ENCODE measurements around the gene ID3.

ID3 gene, protein sequence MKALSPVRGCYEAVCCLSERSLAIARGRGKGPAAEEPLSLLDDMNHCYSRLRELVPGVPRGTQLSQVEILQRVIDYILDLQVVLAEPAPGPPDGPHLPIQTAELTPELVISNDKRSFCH

DNA sequence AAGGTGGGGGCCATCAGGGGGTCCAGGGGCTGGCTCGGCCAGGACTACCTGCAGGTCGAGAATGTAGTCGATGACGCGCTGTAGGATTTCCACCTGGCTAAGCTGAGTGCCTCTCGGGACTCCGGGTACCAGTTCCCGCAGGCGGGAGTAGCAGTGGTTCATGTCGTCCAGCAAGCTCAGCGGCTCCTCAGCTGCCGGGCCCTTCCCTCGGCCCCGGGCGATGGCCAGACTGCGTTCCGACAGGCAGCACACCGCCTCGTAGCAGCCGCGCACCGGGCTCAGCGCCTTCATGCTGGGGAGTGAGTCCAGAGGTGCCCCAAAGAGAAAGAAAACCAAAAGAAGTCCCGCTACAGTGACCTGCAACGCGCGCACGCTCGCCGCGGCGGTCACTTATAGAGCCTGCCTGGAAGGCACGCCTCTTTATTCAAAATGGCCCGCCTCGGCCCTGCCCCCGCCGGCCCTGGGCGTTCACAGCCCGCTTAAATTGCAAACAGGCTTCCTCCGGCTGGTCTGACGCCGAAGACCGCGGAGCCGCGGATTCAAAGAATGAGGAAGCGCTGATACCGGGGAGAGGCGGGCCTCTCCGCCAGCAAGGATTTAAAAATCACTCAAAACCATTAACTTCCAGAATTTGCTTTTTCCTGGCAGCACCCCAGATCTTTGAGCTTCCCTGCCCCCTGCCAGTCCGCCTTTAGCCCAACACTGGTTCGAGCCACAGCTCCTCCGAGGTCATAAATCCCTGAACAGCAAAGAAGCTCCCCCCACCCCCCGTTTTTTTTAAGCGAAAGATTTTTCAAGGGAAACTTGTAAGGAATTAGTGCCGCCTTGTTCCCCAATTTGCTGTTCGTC lies at the start of gene ID3:
Gene ID3, minus strand, starts transcription at position 366 of the 849 bp plus-strand sequence. Its CDS starts 75 bp downstream, at position 291.
- peak; percentile 68 to 90 (median 80) for DNase-seq

DNA sequence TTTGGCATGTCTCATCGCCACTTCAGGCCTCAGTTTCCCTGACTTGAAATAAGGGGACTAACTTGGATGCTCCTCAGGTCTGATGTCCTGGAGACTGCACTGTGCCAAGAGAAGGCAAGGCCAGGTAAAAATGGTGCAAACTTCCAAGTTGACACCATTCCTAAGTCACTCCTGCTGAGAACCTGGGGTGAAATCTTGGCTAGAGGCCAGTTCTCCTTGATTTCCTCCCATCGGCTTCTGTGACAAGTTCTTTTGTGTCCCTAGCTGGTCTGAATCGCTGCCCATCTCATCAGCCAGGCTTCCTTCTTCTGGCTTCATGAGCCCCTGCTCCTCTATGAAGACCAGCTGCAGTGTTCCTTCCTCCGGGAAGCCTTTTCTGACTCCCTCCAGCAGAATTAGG lies 48.6 kb upstream of the ID3 start:
- no peak for DNase-seq

DNA sequence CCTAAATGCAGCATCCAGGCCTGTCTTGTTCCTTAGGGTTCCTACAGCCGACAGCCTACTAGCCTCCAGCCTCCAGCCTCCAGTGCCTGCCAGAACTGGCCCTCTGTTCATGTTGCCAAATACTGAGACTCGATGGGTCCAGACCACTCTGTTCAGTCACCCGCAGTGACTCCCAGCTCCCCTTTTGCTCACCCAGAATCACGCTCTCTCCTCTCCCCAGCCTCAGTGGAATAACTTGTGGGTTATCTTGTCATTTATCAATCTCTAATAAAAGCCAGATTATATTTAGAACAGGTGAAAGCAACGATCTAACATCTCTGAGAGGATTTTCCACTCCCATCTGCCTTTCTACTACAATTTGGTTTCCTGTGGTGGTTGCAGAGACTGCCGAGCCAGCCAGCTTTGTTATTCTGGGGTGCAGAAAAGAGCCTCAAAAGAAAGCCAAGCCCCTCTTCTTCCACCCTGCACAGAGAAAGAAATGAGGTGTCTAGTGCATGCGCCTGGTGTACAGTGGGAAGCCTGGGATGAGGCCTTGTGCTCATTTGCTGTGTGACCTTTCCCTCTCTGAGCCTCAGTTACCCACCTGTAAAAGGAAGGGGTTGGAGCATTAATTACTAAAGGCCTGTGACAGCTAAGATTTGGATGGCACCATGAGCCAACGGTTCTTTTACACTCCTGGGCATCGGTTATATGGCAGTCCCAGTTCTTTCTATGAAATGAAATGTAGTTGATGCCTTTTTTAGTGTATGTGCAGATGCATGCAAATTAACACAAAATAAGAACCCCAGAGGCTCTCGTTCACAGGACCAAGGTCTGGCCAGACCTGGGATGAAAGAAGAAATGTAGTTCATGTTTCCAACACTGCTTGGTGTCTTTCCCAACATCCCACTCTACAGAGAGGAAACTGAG lies 42.9 kb upstream of the ID3 start:
- DNase-seq = peak in 5 of 6 experiments; percentile 18 to 61 (median 35)

DNA sequence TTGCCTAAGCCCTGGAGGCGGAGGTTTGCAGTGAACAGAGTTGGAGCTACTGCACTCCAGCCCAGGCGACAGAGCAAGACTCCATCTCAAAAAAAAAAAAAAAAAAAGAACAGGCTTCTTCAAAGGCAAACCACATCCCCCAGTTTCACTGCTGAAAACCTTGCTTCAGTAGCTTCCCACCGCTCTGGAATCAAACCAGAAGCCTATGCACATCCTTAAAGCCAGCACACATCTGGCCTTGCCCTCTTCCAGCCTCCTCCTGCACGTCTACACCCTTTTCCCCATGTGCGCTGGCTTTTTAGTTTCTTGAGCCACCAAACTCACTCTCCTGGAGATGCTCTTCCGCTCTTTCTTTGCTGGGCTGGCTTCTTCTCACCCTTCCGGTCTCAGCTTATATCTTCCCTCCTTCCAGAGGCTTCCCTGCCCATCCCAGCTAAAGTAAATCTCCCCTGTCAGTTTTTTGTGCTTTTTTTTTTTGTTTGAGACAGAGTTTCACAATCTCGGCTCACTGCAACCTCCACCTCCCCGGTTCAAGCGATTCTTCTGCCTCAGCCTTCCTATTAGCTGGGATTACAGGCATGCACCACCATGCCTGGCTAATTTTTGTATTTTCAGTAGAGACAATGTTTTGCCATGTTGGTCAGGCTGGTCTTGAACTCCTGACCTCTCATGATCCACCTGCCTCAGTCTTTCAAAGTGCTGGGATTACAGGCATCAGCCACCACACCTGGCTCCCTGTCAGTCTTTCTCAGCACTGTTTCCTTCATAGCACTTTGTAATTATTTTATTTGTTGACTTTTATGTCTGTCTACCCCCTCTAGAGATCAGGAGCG lies 42.0 kb upstream of the ID3 start:
- peak in 5 of 6 experiments; percentile 17 to 72 (median 67) for DNase-seq

DNA sequence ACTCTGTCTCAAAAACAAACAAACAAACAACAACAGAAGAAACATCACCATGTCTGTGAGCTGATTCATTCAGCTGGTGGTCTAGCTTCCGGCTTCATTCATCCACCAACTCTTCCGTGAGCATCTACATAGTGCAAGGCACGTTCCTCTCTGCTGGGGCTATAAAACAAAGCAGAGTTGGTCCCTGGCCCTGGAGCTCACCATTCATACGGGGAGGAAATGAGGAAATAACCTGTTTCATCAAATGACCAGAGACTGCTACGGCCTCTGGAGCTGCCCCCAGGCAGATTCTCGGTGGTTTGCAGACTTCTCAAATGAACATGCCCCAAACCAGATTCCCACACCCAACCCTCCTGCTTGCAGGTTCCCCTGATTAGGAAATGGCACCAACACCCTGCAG lies 41.0 kb upstream of the ID3 start:
- no peak for DNase-seq

DNA sequence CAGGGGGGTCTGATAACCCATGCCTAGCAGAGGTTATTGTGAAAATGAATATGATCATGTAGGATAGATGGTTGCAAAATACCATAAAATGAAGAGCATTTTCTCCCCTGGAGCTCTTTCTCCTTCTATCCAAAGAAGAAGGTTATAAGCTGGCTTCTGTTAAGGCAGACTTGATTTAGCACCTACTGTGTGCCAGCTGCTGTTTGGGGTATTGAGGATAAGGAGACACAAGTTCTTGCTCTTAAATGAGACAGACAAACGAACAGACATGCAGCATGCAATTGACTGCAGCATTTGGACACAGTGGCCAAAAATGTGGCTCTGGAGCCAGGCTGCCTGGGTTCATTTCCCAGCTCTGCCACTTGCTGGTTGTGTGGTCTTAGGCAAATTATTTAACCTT lies 39.8 kb upstream of the ID3 start:
- DNase-seq = no peak

DNA sequence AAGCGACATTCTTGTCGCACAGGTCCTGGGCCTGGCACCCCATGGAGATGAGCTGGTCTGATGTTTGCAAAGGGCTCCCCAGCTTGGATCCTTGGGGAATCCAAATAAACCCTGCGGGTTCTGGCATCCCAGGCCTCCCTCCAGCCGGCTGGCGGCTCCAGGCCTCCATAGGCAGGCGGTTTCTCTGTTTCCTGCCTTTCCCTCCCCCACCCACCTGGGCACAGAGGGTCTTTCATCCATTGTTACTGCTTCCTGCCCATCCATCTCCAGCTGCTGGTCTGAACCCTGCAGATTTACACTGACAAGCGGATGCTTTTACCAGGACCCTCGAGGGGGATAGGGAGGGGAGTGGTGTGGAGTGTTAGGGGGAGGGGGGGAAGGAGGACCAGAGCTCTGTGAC lies 39.1 kb upstream of the ID3 start:
- DNase-seq = no peak

DNA sequence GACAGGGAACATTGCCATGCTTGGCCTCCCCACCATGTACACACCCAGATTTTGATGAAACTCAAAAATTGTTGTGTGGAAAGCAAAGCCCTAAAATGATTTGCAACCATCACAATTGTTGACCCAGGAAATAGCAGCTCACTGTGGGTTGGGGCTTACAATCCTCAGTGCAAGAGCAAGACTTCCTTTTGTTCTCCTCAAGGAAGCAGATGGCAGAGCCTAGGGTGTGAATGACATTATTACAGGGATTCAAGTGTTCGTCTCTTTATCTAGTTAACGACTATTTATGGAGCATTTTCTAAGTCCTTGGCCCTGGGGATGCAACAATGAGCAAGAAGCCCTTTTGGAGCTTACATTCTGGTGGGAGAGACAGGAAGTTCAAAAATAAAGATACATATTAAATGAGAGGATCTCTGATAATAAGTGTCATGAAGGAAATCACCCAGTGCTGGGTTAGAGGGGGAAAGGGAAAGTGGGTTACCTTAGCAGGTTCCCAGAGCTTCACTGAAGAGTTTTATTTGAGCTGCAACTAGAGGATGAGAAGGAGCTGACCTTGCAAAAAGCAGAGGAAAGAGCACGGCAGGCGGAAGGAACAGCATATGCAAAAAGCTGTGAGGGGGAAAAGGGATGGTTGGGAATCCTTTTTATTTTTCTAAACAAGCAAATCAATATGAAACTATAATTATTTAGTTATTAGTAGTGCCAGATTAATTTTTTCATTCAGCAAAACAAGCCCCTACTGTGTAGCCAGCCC lies 38.5 kb upstream of the ID3 start:
- DNase-seq = no peak

DNA sequence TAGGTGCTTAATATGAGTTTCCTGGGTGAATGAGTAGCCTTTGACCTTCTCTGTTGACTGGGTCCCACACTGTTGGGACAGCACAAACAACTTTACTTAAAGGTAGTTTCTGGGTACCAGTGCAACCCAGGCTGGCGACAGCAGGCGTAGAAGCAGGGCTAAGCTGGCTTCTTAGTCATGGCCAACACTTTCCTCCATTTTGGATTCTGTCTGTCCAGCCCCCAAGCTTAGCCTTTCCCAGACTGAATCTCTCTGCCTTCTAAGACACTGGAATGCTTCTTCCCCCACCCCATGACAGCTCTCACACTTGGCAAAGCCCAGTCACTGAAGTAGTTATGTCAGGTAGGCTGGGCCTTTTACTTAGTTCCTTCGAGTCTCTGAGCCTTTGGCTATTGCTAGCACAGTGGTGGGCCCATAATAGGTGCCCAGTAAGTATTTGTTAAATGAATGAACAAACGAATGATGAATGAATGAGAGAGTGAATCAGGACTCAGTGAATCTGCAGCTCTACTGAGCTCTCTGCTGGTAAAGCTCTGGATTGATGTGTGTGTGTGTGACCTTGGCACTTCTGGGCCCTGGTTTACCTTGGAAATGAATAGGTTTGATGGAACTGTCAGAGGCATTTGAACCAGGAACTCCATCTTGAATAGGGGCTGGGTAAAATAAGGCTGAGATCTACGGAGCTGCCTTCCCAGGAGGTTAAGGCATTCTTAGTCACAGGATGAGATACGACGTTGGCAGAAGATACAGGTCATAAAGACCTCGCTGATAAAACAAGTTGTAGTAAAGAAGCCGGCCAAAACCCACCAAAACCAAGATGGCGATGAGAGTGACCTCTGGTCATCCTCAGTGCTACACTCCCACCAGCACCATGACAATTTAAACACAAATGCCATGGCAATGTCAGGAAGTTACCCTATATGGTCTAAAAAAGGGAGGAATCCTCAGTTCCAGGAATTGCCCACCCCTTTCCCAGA lies 37.4 kb upstream of the ID3 start:
- DNase-seq = no peak

DNA sequence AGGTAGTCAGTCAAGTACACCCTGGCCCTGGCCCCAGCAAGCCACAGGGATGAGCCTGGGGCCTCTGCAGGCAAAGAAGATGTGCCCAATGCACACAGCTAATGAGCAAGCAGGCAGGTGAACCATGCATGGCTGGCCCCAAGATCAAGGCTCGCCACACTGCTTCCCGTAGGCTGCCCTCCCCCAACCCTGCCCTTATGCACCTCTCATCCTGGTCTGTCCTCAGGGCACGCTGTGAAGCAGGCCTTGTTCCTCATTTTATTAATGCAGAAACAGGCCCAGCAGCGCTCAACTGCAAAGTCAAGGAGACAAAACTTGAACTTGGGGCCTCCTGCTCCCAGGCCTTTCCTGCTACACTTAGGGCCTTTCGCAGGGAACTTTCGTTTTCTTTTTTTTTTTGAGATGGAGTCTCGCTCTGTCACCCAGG lies 35.6 kb upstream of the ID3 start:
- no peak for DNase-seq

DNA sequence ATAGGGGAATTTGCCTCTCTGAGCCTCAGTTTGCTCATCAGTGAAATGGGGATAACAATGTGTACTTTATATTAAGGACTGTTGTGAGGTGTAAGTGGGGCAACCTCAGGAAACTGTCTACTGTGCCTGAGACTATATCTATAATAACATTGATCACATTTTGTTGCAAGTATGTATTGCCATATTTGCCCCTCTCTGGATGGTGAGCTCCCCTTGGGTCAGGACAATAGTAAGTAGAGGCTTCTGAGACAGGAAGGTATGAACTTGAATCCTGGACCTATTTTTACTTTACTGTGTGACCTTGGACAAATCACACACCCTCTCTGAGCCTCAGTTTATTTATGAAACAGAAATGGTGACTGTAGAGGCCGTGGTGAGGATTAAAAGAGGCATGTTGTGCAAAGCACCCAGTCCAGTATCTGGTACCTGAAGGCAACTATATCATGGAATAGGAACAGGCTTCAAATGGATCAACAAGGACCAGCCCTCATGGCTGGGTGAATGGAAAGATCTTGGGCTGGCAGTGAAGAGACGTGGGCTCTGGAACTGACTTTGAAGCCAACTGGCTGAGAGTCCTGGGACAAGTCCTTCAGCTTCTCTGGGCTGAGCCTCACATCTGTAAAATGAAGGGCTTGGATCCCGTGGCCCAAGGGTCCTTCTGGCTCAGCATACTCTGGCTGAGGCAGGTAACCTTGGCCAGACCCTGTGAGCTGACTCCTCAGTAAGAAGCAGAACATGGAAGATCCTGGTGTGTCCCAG lies 35.0 kb upstream of the ID3 start:
- DNase-seq = no peak

DNA sequence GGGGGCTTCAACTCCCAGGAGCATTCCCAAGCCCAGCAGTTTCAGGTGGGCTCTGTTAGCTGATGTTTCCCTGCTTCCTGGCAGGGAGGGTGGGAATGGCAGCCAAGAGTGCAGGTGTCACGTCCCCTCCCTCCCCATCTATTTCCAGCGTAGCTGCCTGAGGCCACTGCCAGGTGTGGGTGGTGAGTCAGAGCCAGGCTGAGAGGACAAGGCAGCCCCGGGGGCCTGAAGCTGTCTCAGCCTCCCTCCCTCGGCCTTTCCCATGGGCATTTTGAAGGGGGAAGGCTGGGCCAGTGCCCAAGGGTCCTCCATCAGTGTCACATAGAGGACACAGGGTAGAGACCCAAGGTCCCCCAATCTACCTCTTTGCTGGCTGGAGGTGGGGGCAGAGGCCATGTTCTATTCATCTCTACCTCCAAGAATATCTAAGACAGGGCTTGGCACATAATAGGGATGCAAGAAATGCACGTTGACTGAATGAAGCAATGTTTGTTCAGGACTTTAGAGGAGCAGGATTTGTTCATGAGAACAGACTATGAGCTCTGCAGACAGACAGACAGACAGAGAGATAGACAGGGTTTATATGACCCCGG lies 34.4 kb upstream of the ID3 start:
- no peak for DNase-seq

DNA sequence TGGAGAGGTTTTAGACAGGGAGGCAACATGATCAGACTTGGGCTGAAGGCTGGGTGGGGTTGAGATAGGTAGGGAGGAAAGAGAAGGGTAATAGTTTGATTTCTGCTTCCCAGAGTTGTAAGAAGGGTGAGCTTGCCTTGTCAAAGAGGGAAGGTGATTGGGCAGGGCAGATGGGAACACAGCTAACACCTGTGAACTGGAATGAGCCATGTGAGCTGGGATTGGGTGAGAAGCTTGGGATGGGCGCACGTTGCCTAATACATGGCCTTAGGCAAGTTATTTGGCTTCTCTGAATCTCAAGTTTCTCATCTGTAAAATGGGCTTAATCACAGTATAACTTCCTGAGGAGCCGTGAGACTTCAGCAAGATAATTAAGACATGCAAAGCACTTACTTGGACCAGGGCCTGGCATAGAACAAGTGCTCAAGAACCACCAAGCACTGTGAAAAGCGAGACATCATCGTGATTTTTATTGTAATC lies 33.8 kb upstream of the ID3 start:
- no peak for DNase-seq

DNA sequence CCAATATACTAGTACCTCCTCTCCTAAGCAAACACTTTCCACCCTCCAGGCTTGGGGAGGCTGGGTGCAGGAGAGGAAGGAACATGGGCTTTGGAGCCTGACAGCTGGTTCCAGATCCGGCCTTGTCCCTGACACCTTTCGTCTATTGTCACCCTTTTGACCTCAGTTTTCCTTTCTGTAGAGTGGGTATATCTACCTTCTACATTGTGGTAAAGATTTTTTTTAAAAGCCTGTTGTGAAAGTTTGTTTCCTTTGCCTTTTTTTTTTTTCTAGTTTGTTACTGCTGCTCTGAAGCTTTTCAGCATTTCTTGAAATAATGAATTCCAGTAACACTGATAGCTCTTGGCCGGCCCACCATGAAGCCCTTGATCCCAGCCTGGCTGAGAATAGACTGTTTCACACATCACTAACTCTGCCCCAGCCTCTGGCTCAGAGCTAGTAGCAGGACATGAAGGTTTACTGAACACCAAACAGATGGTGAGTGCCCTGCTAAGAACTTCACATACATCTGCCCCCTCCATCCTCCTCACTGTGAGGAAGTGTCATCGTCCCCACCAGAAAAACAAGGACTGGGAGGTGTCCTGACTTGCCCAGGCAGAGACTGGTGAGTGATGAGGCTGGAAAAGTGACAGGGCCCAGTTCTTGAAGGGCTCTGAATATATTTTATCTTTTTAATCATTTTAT lies 33.0 kb upstream of the ID3 start:
- no peak for DNase-seq

DNA sequence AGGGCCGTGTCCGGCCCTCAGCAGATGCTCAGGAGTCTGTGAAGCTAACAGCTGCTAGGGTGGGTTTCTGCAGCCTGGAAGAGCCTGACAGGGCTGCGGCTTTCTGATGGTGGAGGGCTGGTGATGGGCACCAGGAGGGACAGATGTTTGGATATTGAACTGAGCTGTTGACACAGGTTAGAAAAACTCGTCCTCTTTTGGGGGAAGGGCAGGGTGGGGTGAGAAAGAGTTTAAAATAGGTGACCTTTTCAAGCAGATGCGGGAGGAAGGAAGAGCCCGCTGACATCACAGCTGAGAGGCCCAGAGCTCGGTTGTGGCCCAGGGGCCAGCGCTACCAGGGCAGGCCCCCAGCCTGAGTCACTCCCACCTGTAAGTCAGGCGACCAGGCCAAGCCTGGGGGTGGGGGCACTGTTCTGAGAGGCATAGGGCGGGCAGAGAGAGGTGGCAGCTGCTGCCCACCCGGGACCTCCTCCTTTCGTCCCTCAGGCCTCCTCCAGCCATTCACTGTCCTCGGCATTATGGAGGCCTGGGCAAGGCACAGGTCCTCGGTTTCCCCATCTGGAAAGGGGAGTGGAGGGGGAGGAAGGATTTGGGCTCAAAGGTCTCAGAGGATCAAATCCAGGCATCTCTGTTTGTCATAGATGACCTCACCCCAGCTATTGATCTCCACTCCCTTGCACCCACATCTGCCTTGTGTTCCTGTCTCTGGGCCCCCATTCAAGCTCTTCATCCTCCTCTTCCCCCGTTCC lies 32.3 kb upstream of the ID3 start:
- no peak for DNase-seq

DNA sequence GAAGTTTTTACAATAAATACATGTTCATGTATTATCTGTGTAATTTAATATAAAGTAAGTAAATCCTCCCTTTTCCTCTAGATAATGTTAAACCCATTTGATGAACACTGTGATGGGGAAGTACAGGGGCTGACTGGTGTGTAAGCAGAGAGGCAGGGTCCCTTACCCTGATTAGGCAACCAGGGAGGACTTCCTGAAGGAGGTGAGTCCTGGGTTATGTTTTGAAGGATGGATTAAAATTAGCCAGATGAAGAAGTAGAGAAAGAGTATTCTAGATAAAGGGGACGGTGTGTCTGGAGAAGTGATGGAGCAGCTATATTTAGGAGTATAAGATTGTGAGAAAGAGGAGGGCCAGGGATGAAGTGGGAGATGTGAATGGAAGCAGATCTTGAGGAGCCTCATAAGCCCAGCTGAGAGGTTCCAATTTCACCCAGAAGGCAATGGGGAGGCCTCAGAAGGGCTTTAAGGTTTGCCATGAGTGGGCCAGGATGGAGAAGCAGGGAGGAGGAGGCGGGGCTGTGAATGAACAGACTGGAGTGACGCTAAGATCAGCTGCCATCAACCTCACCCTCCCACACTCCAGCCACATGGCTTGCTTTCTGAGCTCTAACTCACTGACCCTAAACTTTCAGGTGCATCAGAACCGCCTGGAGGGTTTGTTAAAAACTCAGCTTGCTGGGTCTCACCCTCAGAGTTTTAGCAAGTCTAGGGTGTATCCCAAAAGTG lies 30.9 kb upstream of the ID3 start:
- DNase-seq = no peak

DNA sequence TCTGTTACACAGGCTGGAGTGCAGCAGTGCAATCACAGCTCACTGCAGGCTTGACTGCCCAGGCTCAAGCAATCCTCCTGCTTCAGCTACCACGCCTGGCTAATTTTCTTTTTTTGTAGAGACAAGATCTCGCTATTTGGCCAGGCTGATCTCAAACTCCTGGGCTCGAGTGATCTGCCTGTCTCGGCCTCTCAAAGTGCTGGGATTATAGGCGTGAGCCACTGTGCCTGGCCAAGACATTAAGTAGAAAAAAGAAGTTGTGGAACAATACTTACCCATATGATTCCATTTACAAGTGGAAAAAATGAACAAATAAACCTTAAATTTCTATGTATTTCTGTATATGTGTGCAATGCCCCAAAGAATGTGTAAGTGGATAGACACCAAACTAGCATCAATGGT lies 30.3 kb upstream of the ID3 start:
- DNase-seq = no peak
